ENCODE data around the gene MBD3L3.
"Not testable (repeated sequence)": the region's sequence is repeated elsewhere in the genome, so short reads cannot be mapped to it uniquely, and the experiment has no call there.

DNA sequence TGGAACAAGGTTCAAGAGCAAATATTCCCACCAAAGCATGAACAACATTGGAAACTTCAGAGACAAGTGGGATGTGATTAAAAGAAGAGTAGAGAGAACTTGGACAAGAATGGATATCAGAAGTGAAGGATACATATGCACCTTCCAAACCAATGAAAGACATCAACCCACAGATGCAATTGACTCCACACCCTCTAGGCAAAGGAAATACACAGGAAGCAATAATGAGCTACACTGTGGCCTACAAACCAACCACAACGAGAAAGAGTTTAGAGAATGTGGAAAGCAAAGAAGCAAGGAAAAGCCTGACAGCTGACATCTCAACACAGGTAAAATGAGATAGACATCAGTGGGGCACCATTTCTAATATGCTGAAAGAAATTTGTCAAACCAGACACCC lies 29.7 kb downstream of the MBD3L3 start:
- TF ChIP-seq, protein P1, sequence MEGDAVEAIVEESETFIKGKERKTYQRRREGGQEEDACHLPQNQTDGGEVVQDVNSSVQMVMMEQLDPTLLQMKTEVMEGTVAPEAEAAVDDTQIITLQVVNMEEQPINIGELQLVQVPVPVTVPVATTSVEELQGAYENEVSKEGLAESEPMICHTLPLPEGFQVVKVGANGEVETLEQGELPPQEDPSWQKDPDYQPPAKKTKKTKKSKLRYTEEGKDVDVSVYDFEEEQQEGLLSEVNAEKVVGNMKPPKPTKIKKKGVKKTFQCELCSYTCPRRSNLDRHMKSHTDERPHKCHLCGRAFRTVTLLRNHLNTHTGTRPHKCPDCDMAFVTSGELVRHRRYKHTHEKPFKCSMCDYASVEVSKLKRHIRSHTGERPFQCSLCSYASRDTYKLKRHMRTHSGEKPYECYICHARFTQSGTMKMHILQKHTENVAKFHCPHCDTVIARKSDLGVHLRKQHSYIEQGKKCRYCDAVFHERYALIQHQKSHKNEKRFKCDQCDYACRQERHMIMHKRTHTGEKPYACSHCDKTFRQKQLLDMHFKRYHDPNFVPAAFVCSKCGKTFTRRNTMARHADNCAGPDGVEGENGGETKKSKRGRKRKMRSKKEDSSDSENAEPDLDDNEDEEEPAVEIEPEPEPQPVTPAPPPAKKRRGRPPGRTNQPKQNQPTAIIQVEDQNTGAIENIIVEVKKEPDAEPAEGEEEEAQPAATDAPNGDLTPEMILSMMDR (IDR thresholded peaks at IDR 0.05; ENCODE audit: low read depth, low read length): not testable (repeated sequence)
- TF ChIP-seq, protein P2, sequence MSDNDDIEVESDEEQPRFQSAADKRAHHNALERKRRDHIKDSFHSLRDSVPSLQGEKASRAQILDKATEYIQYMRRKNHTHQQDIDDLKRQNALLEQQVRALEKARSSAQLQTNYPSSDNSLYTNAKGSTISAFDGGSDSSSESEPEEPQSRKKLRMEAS (IDR thresholded peaks at IDR 0.05; ENCODE audit: low read depth, low read length): not testable (repeated sequence)
- not testable (repeated sequence) for TF ChIP-seq POLR2A (IDR thresholded peaks at IDR 0.05; ENCODE audit: extremely low read depth, insufficient read length); MYC (IDR thresholded peaks at IDR 0.05; ENCODE audit: low read depth, low read length)
